H1 (cell line): Measurements from ENCODE around the gene POFUT2. TPM values are rescaled to one million over a fixed set of nuclear protein-coding genes. Genes with fewer than 3 reads are reported as not detected.

ENCODE experiments used
- CTCF ChIA-PET: fragments of 300-600 bp; sonication (Branson Sonifier 250); formaldehyde crosslinking; loops from one replicate; lab custom pipeline; 2021; ENCODE audit not compliant: partially characterized antibody; lab: Charles Lee
- POLR2A ChIA-PET: fragments of 300-600 bp; sonication (Branson Sonifier 250); formaldehyde crosslinking; loops from one replicate; lab custom pipeline; 2021; ENCODE audit warnings: inconsistent platforms; ENCODE audit not compliant: partially characterized antibody; lab: Charles Lee
- DNase-seq, 2 experiments: peaks; one replicate each; pipeline versions ENCODE4 v3.0.0 to v3.0.0-alpha.2; 2010 to 2022; ENCODE audit warnings: low spot score in 2 of 2, low read depth in 1 of 2, mixed read lengths in 1 of 2
- FAIRE-seq: peaks from 2 replicates; lab custom pipeline; 2011; peaks lifted over from hg19 to GRCh38; lab: Jason Lieb, UNC
- H2AFZ ChIP-seq: 2 replicates; pipeline ENCODE4 v1.8.1; 2012; ENCODE audit warnings: low read length, inconsistent platforms
- H2AK5ac ChIP-seq: 2 replicates; pipeline ENCODE4 v1.6.1; 2013; ENCODE audit warnings: low read depth, low read length
- H2BK120ac ChIP-seq: replicated peaks from 2 replicates; pipeline ENCODE3; 2013; ENCODE audit warnings: low read depth, low read length, inconsistent platforms
- H2BK12ac ChIP-seq: 2 replicates; pipeline ENCODE4 v1.6.1; 2013; ENCODE audit warnings: low read depth, low read length
- H2BK15ac ChIP-seq: 2 replicates; pipeline ENCODE4 v1.6.1; 2013; ENCODE audit warnings: low read length
- H2BK20ac ChIP-seq: 2 replicates; pipeline ENCODE4 v1.6.1; 2013; ENCODE audit warnings: low read length
- H2BK5ac ChIP-seq: 2 replicates; pipeline ENCODE4 v1.6.1; 2013; ENCODE audit warnings: low read depth, low read length
- H3K14ac ChIP-seq: 2 replicates; pipeline ENCODE4 v1.6.1; 2013; ENCODE audit warnings: inconsistent platforms; ENCODE audit not compliant: insufficient read length
- H3K18ac ChIP-seq: 2 replicates; pipeline ENCODE4 v1.6.1; 2013; ENCODE audit warnings: low read length; ENCODE audit errors: extremely low read depth
- H3K23ac ChIP-seq: 2 replicates; pipeline ENCODE4 v1.6.1; 2013; ENCODE audit warnings: inconsistent platforms; ENCODE audit not compliant: insufficient read length
- H3K23me2 ChIP-seq: 2 replicates; pipeline ENCODE4 v1.6.1; 2013; ENCODE audit warnings: low read depth, low read length
- H3K27ac ChIP-seq: 2 replicates; pipeline ENCODE4 v1.6.1; 2011; ENCODE audit warnings: low read depth, low read length, inconsistent platforms
- H3K27me3 ChIP-seq, 4 experiments: replicated peaks in 1 of 4; 1 replicate in 1 of 4; 2 replicates in 3 of 4; pipeline versions ENCODE4 v1.6.1 to v1.8.1; 2011 to 2013; ENCODE audit warnings: low read length in 3 of 4, mild to moderate bottlenecking in 3 of 4, inconsistent platforms in 2 of 4, mixed read lengths in 2 of 4, moderate library complexity in 1 of 4; ENCODE audit not compliant: control insufficient read depth in 3 of 4, insufficient read depth in 3 of 4; ENCODE audit errors: extremely low read depth in 1 of 4
- H3K36me3 ChIP-seq, 4 experiments: 2 replicates each; pipeline versions ENCODE4 v1.6.1 to v1.8.1; 2011 to 2013; ENCODE audit warnings: mild to moderate bottlenecking in 4 of 4, low read length in 3 of 4, moderate library complexity in 2 of 4, control low read depth in 1 of 4, inconsistent platforms in 1 of 4; ENCODE audit not compliant: insufficient read depth in 4 of 4, control insufficient read depth in 2 of 4
- H3K4ac ChIP-seq: replicated peaks from 2 replicates; pipeline ENCODE3; 2013; ENCODE audit warnings: low read length, low read depth, mixed read lengths, inconsistent platforms; ENCODE audit not compliant: insufficient read length
- H3K4me1 ChIP-seq, 4 experiments: replicated peaks in 1 of 4; 1 replicate in 1 of 4; 2 replicates in 3 of 4; pipeline versions ENCODE4 v1.6.1 to v1.8.1; 2011 to 2013; ENCODE audit warnings: low read length in 3 of 4, inconsistent platforms in 2 of 4, mixed read lengths in 1 of 4; ENCODE audit not compliant: insufficient read depth in 4 of 4, control insufficient read depth in 3 of 4
- H3K4me2 ChIP-seq, 2 experiments: 2 replicates each; pipeline versions ENCODE4 v1.6.1 to v1.8.1; 2011 to 2013; ENCODE audit warnings: low read depth in 2 of 2, low read length in 2 of 2, control low read depth in 1 of 2, inconsistent platforms in 1 of 2, mild to moderate bottlenecking in 1 of 2; ENCODE audit not compliant: insufficient read depth in 1 of 2
- H3K4me3 ChIP-seq, 4 experiments: fragments of 200-600, 300-600 bp in 1 of 4; sonication (generic), shearing (Covaris generic), sonication (Bioruptor Twin) in 1 of 4; 2 replicates each; pipeline versions ENCODE4 v1.5.1 to v1.8.1; 2011 to 2016; ENCODE audit warnings: low read length in 4 of 4, low read depth in 3 of 4, control low read depth in 2 of 4, inconsistent platforms in 2 of 4, mild to moderate bottlenecking in 2 of 4, mixed read lengths in 1 of 4, moderate library complexity in 1 of 4; ENCODE audit not compliant: insufficient read depth in 2 of 4; ENCODE audit errors: extremely low read depth in 1 of 4
- H3K56ac ChIP-seq: replicated peaks from 2 replicates; pipeline ENCODE3; 2013; ENCODE audit warnings: low read depth, mild to moderate bottlenecking, mixed read lengths, low read length, inconsistent platforms; ENCODE audit not compliant: insufficient read length
- H3K79me1 ChIP-seq: 2 replicates; pipeline ENCODE4 v1.6.1; 2013; ENCODE audit warnings: low read depth, low read length, control low read depth
- H3K79me2 ChIP-seq, 2 experiments: 2 replicates each; pipeline versions ENCODE4 v1.6.1 to v1.8.1; 2012 to 2013; ENCODE audit warnings: low read length in 2 of 2, mild to moderate bottlenecking in 2 of 2, inconsistent platforms in 1 of 2; ENCODE audit not compliant: insufficient read depth in 2 of 2, control insufficient read depth in 1 of 2
- H3K9ac ChIP-seq, 4 experiments: replicated peaks in 1 of 4; 1 replicate in 1 of 4; 2 replicates in 3 of 4; pipeline versions ENCODE4 v1.6.1 to v1.8.1; 2011 to 2013; ENCODE audit warnings: low read depth in 3 of 4, low read length in 3 of 4, control low read depth in 2 of 4, mild to moderate bottlenecking in 2 of 4, moderate library complexity in 2 of 4, inconsistent platforms in 1 of 4; ENCODE audit errors: extremely low read depth in 1 of 4
- H3K9me3 ChIP-seq, 2 experiments: 2 replicates each; pipeline versions ENCODE4 v1.6.1 to v1.8.1; 2012 to 2013; ENCODE audit warnings: mild to moderate bottlenecking in 2 of 2, moderate library complexity in 2 of 2, control low read depth in 1 of 2, inconsistent platforms in 1 of 2, low read depth in 1 of 2, low read length in 1 of 2, mixed read lengths in 1 of 2; ENCODE audit not compliant: insufficient read depth in 2 of 2
- H4K20me1 ChIP-seq, 2 experiments: replicated peaks in 1 of 2; 2 replicates each; pipeline versions ENCODE3 to v1.8.1; 2011 to 2013; ENCODE audit warnings: inconsistent platforms in 2 of 2, low read length in 2 of 2, mild to moderate bottlenecking in 1 of 2; ENCODE audit not compliant: insufficient read depth in 2 of 2, control insufficient read depth in 1 of 2
- H4K5ac ChIP-seq: 2 replicates; pipeline ENCODE4 v1.6.1; 2013; ENCODE audit warnings: low read length, low read depth, mixed read lengths, inconsistent platforms; ENCODE audit not compliant: insufficient read length
- H4K8ac ChIP-seq: 2 replicates; pipeline ENCODE4 v1.8.0; 2013; ENCODE audit warnings: mild to moderate bottlenecking, moderate library complexity, low read length, inconsistent platforms; ENCODE audit not compliant: insufficient read depth; ENCODE audit errors: extremely low read depth
- H4K91ac ChIP-seq: replicated peaks from 2 replicates; pipeline ENCODE3; 2013; ENCODE audit warnings: low read length, mixed read lengths, inconsistent platforms; ENCODE audit not compliant: insufficient read length
- RNF2 ChIP-seq: fragments of 200-900, 300-1000 bp; sonication (generic); IDR thresholded peaks from 2 replicates; pipeline ENCODE4 v1.7.1; 2016; ENCODE audit warnings: borderline replicate concordance, low read depth, mild to moderate bottlenecking, antibody characterized with exemption, low read length; ENCODE audit not compliant: poor library complexity, severe bottlenecking; ENCODE audit errors: missing control alignments
- SP1 ChIP-seq: IDR thresholded peaks from 2 replicates; pipeline ENCODE4 v1.6.1; 2011; ENCODE audit warnings: low read depth, low read length
- WGBS, 2 experiments: shearing (Covaris generic) in 1 of 2; methylation state at CpG; one replicate each; pipeline versions ENCODE4 v1.1.6 to v1.1.7; 2013 to 2015; ENCODE audit warnings: low lambda C conversion rate in 2 of 2, mixed read lengths in 2 of 2, inconsistent platforms in 1 of 2, low coverage in 1 of 2, missing lambda C conversion rate in 1 of 2; ENCODE audit not compliant: insufficient replicate concordance in 2 of 2, insufficient coverage in 1 of 2, insufficient read length in 1 of 2; ENCODE audit errors: extremely low coverage in 1 of 2, missing lambda C conversion rate in 1 of 2; 5-methylcytosine and 5-hydroxymethylcytosine counted together
- polyA plus RNA-seq, 7 experiments: library from polyadenylated mRNA; depleted of rRNA in 3 of 7; stranded (reverse) in 5 of 7; unstranded in 2 of 7; fragments of >200 nt in 5 of 7; fragments of 200-250 nt in 2 of 7; gene quantifications; 1 replicate in 5 of 7; 2 replicates in 1 of 7; 4 replicates in 1 of 7; pipeline versions ENCODE4 v1.2.1 to v1.2.3, GENCODE V29; 2011 to 2013; ENCODE audit warnings: missing spikeins in 2 of 7, mixed read lengths in 2 of 7
- total RNA-seq: library from RNA; stranded (reverse); fragmentation: NEBNext Ultra II Directional; extraction: Animal tissue kit (Norgen Biotek cat#: 25700); gene quantifications from 2 replicates; pipeline ENCODE4 v1.2.1, GENCODE V29; 2021

POFUT2 gene
- total and polyA plus RNA-seq, 2 of the 8 experiments (the other 6 are each of a cell fraction or from before 2014, with no cell fraction given), result 13.7 to 32.1 TPM

- FAIRE-seq (no peak), DNase-seq (peak in 1 of 2 experiments; percentile 23)
- no peak overlapping the region for H3K27ac ChIP-seq
- CTCF ChIA-PET, result interaction anchor here (2.3 to 3.3 kb wide), 2 partner anchors 12 to 123 kb away, joined by 9 to 16 read pairs; no protein-coding TSS in a partner anchor
- H2BK5ac ChIP-seq, result no peak overlapping the region
- no peak overlapping the region for H3K4me2 ChIP-seq
- no peak overlapping the region for H2AFZ ChIP-seq
- WGBS, 2 experiments, result 86% methylated on average over 5 of the region's 5 CpGs; no CpG with 5 or more reads in 1 of the 2 experiments
- H3K23me2 ChIP-seq, result no peaks in the 10 kb centered on the region
- no peak overlapping the region for H3K56ac ChIP-seq
- no peak overlapping the region for H3K18ac ChIP-seq
- no peak overlapping the region for H2BK15ac ChIP-seq
- H3K4me3 ChIP-seq, result no peak overlapping the region
- peaks cover 0 to 22% (median 14%) of the 10 kb centered on the region in 4 experiments; a peak in 5 of 8 replicates for H3K36me3 ChIP-seq
- H2AK5ac ChIP-seq, result no peak overlapping the region
- H4K8ac ChIP-seq, result no peak overlapping the region
- H3K14ac ChIP-seq, result no peak overlapping the region
- no peak overlapping the region for H4K91ac ChIP-seq
- no peak overlapping the region for H2BK20ac ChIP-seq
- H3K23ac ChIP-seq, result no peak overlapping the region
- no peaks in the 10 kb centered on the region for H3K27me3 ChIP-seq
- H2BK12ac ChIP-seq, result no peak overlapping the region
- no peaks in the 10 kb centered on the region; the same call in 1 of the 2 replicates for H3K79me1 ChIP-seq
- no peaks in the 10 kb centered on the region for H3K79me2 ChIP-seq
- POLR2A ChIA-PET, result interaction anchor here (0.9 to 1.8 kb wide), 2 partner anchors 12 to 21 kb away, joined by 3 to 4 read pairs; no protein-coding TSS in a partner anchor
- H3K9ac ChIP-seq, result no peak overlapping the region
- H4K20me1 ChIP-seq, result peaks cover 0 to 1% of the 10 kb centered on the region in 2 experiments
- no peak overlapping the region for H3K4ac ChIP-seq
- H2BK120ac ChIP-seq, result no peak overlapping the region
- no peaks in the 10 kb centered on the region for H3K9me3 ChIP-seq
- peaks cover 0 to 5% (median 0%) of the 10 kb centered on the region in 4 experiments; a peak in 2 of 7 replicates for H3K4me1 ChIP-seq
- H4K5ac ChIP-seq, result no peak overlapping the region
- no peak for TF ChIP-seq RNF2
- no peak for TF ChIP-seq SP1
Measured at GRCh38 chr21:45260191-45260825, 27.4 kb downstream of the POFUT2 start.
